COLO668 (cell line): ENCODE results near the gene ACP2.
"Not testable (repeated sequence)": the region's sequence is repeated elsewhere in the genome, so short reads cannot be mapped to it uniquely, and the experiment has no call there.

Experiments
- DNase-seq: peaks from one replicate; lab custom pipeline; 2025; ENCODE audit not compliant: unreplicated experiment; lab: John Stamatoyannopoulos, UW

The ACP2 gene

DNA sequence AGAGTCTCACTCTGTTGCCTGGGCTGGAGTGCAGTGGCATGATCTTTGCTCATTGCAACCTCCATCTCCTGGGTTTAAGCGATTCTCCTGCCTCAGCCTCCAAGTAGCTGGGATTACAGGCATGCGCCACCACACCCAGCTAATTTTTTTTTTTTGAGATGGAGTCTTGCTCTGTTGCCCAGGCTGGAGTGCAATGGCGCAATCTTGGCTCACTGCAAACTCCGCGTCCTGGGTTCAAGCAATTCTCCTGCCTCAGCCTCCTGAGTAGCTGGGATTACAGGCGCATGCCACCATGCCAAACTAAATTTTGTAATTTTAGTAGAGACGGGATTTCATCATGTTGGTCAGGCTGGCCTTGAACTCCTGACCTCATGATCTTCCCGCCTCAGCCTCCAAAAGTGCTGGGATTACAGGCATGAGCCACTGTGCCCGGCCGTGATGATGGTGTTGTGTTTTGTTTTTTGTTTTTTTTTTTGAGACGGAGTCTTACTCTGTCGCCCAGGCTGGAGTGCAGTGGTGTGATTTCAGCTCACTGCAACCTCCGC lies 40.5 kb downstream of the ACP2 start:
- DNase-seq: not testable (repeated sequence)

DNA sequence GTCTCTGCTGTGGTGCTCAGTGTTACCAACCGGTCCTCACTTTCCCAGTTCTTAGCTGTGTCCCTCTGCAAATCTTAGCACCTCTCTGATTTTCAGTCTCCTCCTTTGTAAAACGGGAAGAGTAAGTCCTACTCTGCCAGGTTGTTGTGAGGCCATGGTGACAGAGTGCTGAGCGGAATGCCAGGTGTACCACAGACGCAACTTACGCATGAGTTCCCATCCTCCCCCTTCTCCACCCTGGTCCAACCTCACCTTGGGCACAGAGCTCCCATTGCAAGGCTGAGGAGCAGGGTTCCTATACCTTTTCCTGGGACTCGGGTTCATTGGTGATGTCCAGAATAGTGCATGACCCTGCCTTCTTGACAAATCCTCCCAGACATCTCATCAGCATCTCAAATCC lies 41.2 kb downstream of the ACP2 start:
- DNase-seq: no peak

DNA sequence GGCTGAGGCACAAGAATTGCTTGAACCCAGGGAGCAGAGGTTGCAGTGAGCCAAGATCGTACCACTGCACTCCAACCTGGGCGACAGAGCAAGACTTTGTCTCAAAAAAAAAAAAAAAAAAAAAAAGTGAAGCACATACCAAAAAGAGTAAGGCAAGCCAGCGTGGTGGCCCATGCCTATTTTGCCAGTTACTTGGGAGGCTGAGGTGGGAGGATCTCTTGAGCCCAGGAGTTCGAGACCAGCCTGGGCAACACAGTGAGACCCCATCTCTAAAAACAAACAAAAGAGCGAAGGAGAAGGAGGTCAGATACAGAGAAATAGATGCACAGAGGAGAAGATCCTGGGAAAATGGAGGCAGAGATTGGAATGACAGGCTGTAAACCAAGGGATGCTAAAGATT lies 42.0 kb downstream of the ACP2 start:
- DNase-seq: not testable (repeated sequence)

DNA sequence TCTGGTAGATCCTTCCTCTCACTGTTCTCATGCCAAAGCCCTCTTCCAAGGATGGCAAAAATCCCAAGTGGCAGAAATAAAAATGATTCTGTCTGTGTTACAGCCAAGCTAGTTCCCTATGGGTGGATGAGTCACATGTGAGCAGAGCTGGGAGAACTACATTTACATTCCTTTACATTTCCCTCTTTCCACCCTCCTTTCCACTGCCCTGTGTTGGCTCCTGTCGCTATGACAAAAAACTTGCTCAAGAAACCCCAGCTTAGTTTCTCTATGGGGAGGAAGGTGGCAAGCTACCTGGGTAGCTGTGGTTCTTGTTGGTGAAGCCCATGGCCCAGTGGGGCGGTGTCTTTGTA lies 44.0 kb downstream of the ACP2 start:
- DNase-seq: no peak

DNA sequence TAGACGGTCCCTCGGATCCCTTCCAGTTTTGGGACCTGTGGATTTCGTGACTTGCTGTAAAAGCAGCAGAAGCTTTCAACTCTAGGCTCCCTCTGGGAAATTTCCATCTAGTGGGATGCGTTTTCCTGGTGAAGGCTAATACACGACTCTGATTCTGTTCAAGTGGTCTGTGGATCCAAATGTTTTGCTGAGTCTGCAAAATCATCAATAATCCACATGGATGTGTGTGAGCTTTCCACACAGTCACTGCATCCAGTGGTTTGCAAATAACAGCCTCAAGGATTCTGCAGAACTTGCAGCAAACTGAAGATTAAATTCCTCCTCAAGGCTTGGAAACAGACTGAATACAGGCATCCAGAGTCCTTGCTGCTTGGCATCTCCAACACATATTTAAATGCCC lies 46.0 kb downstream of the ACP2 start:
- DNase-seq: no peak

DNA sequence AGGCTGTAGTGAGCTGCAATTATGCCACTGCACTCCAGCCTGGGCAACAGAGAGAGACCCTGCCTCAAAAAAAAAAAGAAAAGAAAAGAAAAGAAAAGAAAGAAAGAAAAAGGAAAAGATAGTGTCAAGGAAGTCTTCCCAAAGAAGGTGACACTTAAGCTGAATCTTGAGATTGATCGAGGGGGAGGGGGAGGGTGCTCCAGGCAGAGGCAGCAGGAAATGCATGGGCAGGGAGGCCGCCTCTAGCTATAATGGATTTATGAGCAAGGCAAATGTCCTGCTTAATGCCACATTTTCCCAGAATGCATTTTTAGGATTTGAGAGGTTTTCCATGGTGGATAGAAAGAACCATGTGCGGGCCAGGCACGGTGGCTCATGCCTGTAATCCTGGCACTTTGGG lies 47.6 kb downstream of the ACP2 start:
- DNase-seq: no peak

DNA sequence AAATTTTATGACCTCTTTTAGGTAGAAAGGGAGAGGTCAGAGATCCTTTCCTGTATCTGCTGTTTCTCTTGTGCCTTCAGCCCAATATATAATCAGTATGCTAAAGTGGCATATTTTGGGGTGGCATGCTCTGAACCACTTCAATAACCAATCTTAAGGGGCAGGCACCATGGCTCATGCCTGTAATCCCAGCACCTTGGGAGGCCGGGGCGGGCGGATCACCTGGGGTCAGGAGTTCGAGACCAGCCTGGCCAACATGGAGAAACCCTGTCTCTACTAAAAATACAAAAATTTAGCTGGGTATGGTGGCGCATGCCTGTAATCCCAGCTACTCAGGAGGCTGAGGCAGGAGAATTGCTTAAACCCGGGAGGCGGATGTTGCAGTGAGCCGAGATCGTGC lies 50.5 kb downstream of the ACP2 start:
- DNase-seq: not testable (repeated sequence)

DNA sequence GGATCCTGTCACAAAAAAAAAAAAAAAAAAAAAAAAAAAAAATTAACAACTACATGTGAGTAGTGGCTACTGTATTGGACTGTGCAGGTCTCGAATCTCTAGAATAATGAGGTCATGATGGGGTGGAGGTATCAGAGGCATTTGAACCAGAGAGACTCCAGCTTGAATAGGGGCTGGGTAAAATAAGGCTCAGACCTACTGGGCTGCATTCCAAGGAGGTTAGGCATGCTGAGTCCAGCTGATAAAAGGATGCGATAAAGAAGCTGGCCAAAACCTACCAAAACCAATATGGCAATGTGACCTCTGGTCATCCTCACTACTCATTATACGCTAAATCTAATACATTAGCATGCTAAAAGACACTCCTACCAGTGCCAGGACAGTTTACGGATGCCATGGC lies 56.5 kb downstream of the ACP2 start:
- no peak for DNase-seq

DNA sequence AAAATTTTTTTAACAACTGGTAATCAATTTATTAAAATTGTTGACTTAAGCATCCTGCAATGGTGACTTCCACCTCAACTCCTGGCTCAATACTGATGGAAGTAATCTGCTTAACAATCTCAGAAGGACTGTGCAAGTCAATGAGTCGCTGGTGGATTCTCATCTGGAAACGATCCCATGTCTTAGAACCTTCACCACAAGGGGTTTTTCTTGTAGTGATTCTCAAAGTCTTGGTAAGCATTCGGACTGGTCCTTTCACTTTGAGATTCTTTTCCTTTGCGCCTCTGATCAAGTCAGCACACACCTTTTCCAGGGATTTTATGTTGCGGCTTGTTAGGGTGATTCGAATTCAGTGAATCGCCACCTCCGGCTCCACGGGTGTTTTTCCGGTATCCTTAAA lies 57.5 kb downstream of the ACP2 start:
- DNase-seq: not testable (repeated sequence)
